Natural killer cell (primary cell): ENCODE results near the gene MEIOSIN. TPM values are rescaled to one million over a fixed set of nuclear protein-coding genes. Genes with fewer than 3 reads are reported as not detected.
A peak's percentile ranks its signal among the peaks of the same experiment; 100 is the strongest.

ENCODE experiments used
- ATAC-seq, 3 donors: fragments of 150-1000 bp in 2 of 3; fragments of 200-7000 bp in 1 of 3; cut with Tn5 transposase; 1 replicate in 1 of 3; 2 replicates in 2 of 3; pipeline ENCODE4 v1.10.0; 2021; ENCODE audit warnings: mild to moderate bottlenecking in 2 of 3, moderate library complexity in 2 of 3
- DNase-seq, 2 donors: peaks; one replicate each; pipeline versions ENCODE4 v3.0.0 to v3.0.0-alpha.2; 2013 to 2021; ENCODE audit warnings: mixed read lengths in 1 of 2
- H3K27ac ChIP-seq: one replicate; pipeline ENCODE4 v1.5.1; 2013; ENCODE audit warnings: mild to moderate bottlenecking, low read length
- H3K27me3 ChIP-seq: one replicate; pipeline ENCODE4 v1.6.1; 2013; ENCODE audit warnings: low read length; ENCODE audit not compliant: control insufficient read depth, insufficient read depth
- H3K36me3 ChIP-seq: one replicate; pipeline ENCODE4 v1.6.1; 2013; ENCODE audit warnings: low read length; ENCODE audit not compliant: control insufficient read depth, insufficient read depth
- H3K4me1 ChIP-seq: one replicate; pipeline ENCODE4 v1.6.1; 2013; ENCODE audit warnings: low read length; ENCODE audit not compliant: control insufficient read depth, insufficient read depth
- H3K4me3 ChIP-seq: one replicate; pipeline ENCODE4 v1.5.1; 2013; ENCODE audit warnings: low read length
- H3K9me3 ChIP-seq: one replicate; pipeline ENCODE4 v1.6.1; 2013; ENCODE audit warnings: low read length; ENCODE audit not compliant: control insufficient read depth, insufficient read depth
- H3K27ac Mint-ChIP-seq, 2 donors: one replicate each; pipeline ENCODE4 v1.8.0; 2022; ENCODE audit warnings: mild to moderate bottlenecking in 2 of 2, mixed read lengths in 2 of 2, moderate library complexity in 1 of 2
- H3K27me3 Mint-ChIP-seq, 2 donors: one replicate each; pipeline ENCODE4 v1.8.0; 2022; ENCODE audit warnings: low read depth in 2 of 2, mixed read lengths in 2 of 2
- H3K36me3 Mint-ChIP-seq: one replicate; pipeline ENCODE4 v1.8.0; 2022; ENCODE audit warnings: mixed read lengths
- H3K4me1 Mint-ChIP-seq, 2 donors: one replicate each; pipeline ENCODE4 v1.8.0; 2022; ENCODE audit warnings: mixed read lengths in 2 of 2
- H3K4me3 Mint-ChIP-seq: one replicate; pipeline ENCODE4 v1.8.0; 2022; ENCODE audit warnings: mild to moderate bottlenecking, moderate library complexity, mixed read lengths
- H3K9me3 Mint-ChIP-seq, 2 donors: one replicate each; pipeline ENCODE4 v1.8.0; 2022; ENCODE audit warnings: mixed read lengths in 2 of 2
- WGBS: methylation state at CpG from one replicate; pipeline ENCODE4 v1.1.7; 2013; ENCODE audit warnings: missing lambda C conversion rate; ENCODE audit not compliant: insufficient coverage; 5-methylcytosine and 5-hydroxymethylcytosine counted together
- intact Hi-C: fragments of 100-400 bp; cut with micrococcal nuclease; formaldehyde crosslinking; loops from one replicate; pipeline ENCODE4 v1.14.2; 2022
- total RNA-seq, 4 donors: library from RNA; stranded (reverse); fragments of 120-200 nt in 1 of 4; gene quantifications; one replicate each; pipeline versions ENCODE4 v1.2.3 to v1.2.4, GENCODE V29; 2013 to 2022
- TF ChIP-seq, protein P1 (sequence below): fragments of 200-600 bp; IDR thresholded peaks from one replicate; pipeline ENCODE4 v1.8.0; 2022; ENCODE audit warnings: antibody characterized with exemption

Gene MEIOSIN
- total RNA-seq, 3 donors from 2014 or later (not counting 1 experiment from before 2014, with no cell fraction given) = not detected

DNA sequence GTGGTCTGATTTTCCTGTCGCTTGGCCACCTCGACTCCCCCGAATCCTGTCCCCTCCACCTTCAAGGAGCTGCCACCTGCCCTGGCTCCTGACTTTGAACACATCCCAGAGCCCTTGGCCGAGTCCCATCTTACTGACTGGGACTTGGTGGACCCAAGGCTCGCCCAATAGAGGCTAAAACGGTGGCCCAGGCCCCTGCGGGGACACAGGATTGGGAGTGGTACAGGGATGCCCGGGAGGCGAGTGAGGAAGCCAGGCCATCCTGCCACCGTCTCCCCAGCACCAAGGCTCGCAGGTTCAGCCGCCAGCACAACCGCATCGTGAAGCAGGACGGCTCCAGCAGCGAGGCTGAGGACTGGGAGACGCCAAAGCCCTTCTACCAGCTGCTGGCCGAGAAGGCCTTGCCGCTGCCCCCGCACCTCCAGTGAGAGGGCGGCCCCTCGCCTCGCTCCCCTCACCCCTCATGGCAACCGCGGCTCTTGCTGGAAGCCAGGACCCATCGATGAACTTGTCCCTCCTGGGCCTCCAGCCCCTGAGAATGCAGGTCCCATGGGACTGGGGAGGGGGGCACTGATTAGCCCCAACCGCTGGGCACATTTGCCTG lies 30.6 kb downstream of the MEIOSIN start:
- H3K36me3 Mint-ChIP-seq = no peaks in the 10 kb centered on the region
- Histone ChIP-seq H3K36me3 (no peaks in the 10 kb centered on the region), H3K9me3 (no peaks in the 10 kb centered on the region), H3K4me1 (peaks cover 11% of the 10 kb centered on the region), H3K27ac (no peak overlapping the region), H3K4me3 (no peak overlapping the region), H3K27me3 (peaks cover 11% of the 10 kb centered on the region)
- 70% methylated on average over 27 of the region's 27 CpGs for WGBS
- H3K27ac Mint-ChIP-seq = no peak overlapping the region
- ATAC-seq (no peak), DNase-seq (no peak)
- intact Hi-C loops = no loop called here
- TF ChIP-seq, protein P1, sequence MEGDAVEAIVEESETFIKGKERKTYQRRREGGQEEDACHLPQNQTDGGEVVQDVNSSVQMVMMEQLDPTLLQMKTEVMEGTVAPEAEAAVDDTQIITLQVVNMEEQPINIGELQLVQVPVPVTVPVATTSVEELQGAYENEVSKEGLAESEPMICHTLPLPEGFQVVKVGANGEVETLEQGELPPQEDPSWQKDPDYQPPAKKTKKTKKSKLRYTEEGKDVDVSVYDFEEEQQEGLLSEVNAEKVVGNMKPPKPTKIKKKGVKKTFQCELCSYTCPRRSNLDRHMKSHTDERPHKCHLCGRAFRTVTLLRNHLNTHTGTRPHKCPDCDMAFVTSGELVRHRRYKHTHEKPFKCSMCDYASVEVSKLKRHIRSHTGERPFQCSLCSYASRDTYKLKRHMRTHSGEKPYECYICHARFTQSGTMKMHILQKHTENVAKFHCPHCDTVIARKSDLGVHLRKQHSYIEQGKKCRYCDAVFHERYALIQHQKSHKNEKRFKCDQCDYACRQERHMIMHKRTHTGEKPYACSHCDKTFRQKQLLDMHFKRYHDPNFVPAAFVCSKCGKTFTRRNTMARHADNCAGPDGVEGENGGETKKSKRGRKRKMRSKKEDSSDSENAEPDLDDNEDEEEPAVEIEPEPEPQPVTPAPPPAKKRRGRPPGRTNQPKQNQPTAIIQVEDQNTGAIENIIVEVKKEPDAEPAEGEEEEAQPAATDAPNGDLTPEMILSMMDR = no peak
- peaks cover 0 to 10% of the 10 kb centered on the region in 2 donors for H3K27me3 Mint-ChIP-seq
- H3K4me3 Mint-ChIP-seq = no peak overlapping the region
- peaks cover 0 to 1% of the 10 kb centered on the region in 2 donors for H3K4me1 Mint-ChIP-seq
- H3K9me3 Mint-ChIP-seq = no peaks in the 10 kb centered on the region

DNA sequence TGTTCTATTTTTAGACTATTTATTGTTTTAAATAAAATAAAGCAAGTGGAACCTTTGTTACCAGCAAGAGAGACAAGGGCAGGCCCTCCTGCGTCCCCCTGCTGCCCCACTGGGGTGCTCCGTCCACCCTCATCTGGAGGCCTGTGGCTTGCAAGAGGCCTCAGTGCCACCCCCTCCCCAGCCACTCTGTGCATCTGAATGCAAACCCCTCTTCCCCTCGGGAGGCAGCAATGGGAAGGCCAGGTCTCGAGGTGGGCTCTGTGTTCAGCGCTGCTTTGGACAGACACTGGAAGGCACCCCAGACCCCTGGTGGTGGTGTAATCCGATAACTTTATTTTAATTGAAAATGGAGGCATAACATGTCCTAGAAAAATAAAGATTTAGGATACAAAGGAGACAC lies 31.2 kb downstream of the MEIOSIN start:
- WGBS = 81% methylated on average over 6 of the region's 6 CpGs
- Mint-ChIP-seq H3K36me3 (no peaks in the 10 kb centered on the region), H3K4me1 (peaks cover 0 to 8% of the 10 kb centered on the region in 2 donors), H3K27ac (no peak overlapping the region), H3K4me3 (no peak overlapping the region), H3K27me3 (peaks cover 0 to 8% of the 10 kb centered on the region in 2 donors), H3K9me3 (no peaks in the 10 kb centered on the region)
- TF ChIP-seq, protein P1 = no peak
- ATAC-seq (no peak), DNase-seq (no peak)
- no peaks in the 10 kb centered on the region for H3K9me3 ChIP-seq
- H3K4me3 ChIP-seq = no peak overlapping the region
- H3K27ac ChIP-seq = no peak overlapping the region
- H3K4me1 ChIP-seq = peaks cover 16% of the 10 kb centered on the region
- intact Hi-C loops = no loop called here
- peaks cover 11% of the 10 kb centered on the region for H3K27me3 ChIP-seq
- H3K36me3 ChIP-seq = no peaks in the 10 kb centered on the region

DNA sequence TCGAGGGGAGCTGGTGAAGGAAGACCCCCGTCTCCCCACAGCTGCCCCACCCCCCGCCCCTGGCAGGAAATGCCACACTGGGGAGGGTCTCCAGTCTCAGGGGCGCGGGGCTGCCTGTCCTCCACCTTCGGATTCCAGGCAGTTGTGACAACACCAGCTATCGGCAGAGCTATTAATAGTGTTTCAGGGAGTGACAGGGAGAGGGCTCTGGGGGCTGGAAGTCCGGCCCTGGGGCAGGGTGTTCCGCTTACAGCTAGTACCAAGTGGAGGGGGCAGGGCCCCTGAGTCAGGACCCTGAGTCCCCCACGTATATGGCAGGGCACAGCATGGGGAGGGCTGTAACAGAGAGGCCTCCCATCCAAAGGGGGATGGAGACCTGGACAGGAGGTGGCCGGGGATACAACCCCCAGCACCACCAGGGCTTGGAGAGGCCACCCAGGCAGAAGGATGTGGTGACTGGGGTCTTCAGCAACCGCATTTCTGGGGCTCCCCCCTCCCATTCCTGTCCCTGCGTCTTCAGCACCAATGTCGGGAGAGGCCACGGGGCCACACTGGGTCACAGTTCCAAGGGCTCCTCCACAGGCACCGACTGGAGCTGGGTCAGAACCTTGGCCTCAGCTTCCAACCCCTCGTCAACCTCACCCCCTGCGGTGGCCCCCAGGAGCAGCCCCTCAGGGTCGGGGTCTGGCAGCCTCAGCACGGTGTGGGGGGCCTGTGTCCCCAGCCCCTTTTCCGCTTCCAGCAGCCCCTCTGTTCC lies 31.9 kb downstream of the MEIOSIN start:
- WGBS = 77% methylated on average over 19 of the region's 21 CpGs
- Mint-ChIP-seq H3K27me3 (peaks cover 0 to 7% of the 10 kb centered on the region in 2 donors), H3K4me3 (peak overlapping the region; percentile 35), H3K9me3 (no peaks in the 10 kb centered on the region), H3K36me3 (no peaks in the 10 kb centered on the region), H3K27ac (no peak overlapping the region), H3K4me1 (peaks cover under 1 to 13% of the 10 kb centered on the region in 2 donors)
- no peaks in the 10 kb centered on the region for H3K9me3 ChIP-seq
- H3K4me1 ChIP-seq = peaks cover 22% of the 10 kb centered on the region
- intact Hi-C loops = no loop called here
- DNase-seq (no peak), ATAC-seq (no peak)
- H3K36me3 ChIP-seq = no peaks in the 10 kb centered on the region
- TF ChIP-seq, protein P1 = no peak
- no peak overlapping the region for H3K27ac ChIP-seq
- H3K4me3 ChIP-seq = no peak overlapping the region
- H3K27me3 ChIP-seq = peaks cover 11% of the 10 kb centered on the region
